ENCODE data around the gene FADS6.

DNA sequence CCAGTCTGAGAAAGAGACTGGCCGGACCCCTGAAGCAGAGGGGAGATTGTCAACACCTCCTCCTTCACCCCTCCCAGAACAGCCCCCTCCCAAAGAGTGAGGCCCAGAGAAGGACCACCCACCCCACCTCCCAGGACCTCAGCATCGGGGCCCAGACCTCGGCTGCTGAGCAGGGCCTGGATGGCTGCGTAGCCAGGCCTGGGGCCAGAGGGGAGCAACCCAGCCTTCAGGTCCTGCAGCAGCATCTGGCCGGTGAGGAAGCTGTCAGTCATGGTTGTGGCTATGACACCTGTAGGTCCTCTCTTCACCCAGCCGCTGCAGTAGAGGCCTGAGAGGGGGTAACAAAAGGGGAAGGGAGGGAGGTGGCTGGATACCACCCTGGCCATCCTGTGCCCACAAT, 30.5 kb downstream of the FADS6 start:
- TF ChIP-seq CTCF (IDR thresholded peaks at IDR 0.05; ENCODE audit: extremely low read depth in 1 of 2, insufficient read depth in 1 of 2, low read depth in 1 of 2, low read length in 2 of 2) (no peak), POLR2A (IDR thresholded peaks at IDR 0.05; ENCODE audit: low read depth, low read length) (no peak), MYC (IDR thresholded peaks at IDR 0.05; ENCODE audit: low read depth, low read length) (no peak), MAX (IDR thresholded peaks at IDR 0.05; ENCODE audit: insufficient read depth, insufficient read length) (no peak), POLR2AphosphoS5 (IDR thresholded peaks at IDR 0.05; ENCODE audit: insufficient read depth, low read depth, low read length) (no peak), FOS (IDR thresholded peaks at IDR 0.05; ENCODE audit: borderline replicate concordance, insufficient read depth, low read length) (no peak), EZH2 (IDR thresholded peaks at IDR 0.05; ENCODE audit: borderline replicate concordance, low read depth, low read length, severe bottlenecking) (no peak), JUN (IDR thresholded peaks at IDR 0.05; ENCODE audit: borderline replicate concordance, insufficient read depth, insufficient read length, low read depth) (no peak)

Measured in endothelial cell of umbilical vein (primary cell).